ENCODE measurements around the gene RIMS4.

RIMS4 gene

DNA sequence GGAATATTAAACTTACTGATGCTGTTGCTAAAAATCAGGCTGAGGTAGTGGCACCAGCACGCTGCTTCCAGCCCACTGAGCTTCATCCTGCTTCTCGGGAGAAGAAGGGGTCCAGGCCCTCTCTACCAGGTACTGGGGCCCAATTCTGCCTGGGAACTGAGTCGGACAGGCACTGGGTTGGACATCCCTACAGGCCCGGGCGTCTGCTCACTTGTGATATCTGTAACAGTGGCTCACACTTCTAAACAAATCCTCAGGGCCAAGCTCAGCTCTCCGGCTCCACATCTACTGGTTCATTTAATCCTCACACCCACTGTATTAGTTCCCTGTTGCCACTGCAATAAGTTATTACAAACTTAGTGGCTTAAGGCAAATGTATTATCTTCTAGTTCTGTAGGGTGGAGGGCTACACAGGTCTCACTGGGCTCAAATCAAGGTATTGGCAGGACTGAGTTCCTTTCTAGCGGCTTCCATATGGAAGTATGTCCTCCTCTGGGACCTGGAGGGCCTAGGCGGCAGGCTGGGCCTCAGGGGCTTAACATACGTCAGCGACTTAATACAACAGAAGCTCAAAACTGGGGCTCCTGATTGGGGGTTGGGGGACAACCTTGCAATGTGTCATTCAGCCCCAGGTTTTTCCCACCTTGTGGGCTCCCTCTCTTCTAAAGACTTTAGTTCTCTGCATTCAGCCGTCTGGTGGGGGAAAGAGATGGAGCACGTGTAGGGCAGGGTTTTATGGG is 66.3 kb downstream of the RIMS4 start:
- no peak for DNase-seq

- DNase-seq, result no peak
Observed at GRCh38 chr20:44743080-44743701, 67.2 kb downstream of the RIMS4 start.

GRCh38 chr20:44742304-44743079 is 67.9 kb downstream of the RIMS4 start:
- DNase-seq, result no peak

DNA sequence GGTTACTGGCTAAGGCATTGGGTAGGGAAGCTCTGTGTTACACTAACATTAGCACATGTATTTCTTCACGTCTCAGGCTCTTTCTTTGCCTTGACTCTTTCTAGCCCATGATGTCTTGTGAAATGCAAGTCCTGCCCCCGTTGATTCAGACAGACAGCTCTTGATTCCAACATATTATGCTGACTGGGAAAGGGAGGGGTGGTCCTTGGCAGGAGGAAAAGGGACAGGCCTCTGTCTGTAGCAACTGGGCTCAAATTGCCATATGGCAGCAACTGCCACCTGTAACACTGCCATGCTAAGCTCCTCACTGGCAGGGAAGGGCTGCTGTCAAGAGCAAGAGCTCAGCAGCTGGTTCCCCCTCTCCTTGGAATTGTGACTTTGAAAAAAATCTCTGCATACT is 70.4 kb downstream of the RIMS4 start:
- no peak for DNase-seq

DNA sequence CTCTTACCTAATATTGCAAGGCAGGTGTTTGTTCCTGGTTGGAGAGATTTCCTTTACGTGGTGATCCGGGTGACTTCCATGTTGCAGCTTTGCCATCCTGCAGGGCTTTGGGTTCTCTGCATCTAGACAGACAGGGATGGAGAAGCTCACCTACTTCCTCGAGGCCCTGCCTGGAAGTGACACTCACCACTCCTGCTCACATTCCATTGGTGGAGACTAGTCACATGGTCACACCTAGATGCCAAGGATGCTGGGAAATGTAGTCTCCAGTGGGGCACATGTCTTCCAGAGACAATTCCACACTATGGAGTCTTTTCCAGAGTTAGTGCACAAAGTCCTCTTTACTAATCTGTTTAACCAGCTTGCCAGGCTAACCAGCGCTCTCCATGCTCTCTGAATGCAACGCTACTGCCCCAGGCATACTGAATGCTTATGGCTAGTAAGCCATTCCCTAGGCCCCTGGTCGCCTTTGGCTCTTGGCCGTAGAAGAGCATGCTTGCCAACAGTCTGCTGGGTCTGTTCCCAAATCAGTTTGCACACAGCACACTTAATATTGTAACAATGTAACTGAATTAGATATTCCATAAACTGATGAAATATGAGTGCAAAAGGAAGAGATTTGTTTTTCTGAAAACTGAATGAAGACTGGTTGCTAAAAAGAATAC is 71.4 kb downstream of the RIMS4 start:
- DNase-seq, result peak in 53 of 56 donors; percentile 15 to 89 (median 63)

- DNase-seq, result no peak
Observed at GRCh38 chr20:44737116-44737515, 73.2 kb downstream of the RIMS4 start.

GRCh38 chr20:44736170-44737021 is 74.0 kb downstream of the RIMS4 start:
- peak in 54 of 56 donors; percentile 21 to 93 (median 68) for DNase-seq

DNA sequence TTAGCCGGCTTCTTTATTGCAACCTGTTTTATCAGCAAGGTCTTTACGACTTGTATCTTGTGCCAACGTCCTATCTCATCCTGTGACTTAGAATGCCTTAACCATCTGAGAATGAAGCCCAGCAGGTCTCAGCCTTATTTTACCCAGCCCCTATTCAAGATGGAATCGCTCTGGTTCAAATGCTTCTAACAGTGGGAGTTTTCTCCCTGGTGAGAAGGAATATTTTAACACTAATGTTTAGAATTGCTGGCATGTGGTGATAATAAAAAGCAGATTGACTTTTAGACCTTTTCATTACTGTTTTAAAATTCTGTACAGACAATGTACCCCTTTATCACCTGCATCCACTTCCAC is 74.6 kb downstream of the RIMS4 start:
- no peak for DNase-seq

DNA sequence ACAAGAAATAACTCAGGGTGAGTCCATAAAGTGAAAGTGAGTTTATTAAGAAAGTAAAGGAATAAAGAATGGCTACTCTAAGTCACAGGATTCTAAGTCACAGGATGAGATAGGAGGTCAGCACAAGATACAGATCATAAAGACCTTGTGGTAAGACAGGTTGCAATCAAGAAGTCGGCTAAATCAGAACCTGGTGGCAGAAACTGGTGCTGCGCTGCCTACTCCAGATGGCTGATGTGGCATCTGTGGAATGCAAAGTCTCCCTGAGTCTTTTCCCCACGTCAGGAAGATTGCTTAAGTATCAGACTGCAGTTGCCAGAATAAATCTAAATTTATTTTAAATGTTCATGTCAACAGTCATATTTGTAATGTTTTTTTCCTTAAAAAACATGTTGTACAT is 75.4 kb downstream of the RIMS4 start:
- no peak for DNase-seq

GRCh38 chr20:44733341-44734069 is 76.8 kb downstream of the RIMS4 start:
- peak in 53 of 56 donors; percentile 6 to 84 (median 62) for DNase-seq

- DNase-seq, result no peak
Observed at GRCh38 chr20:44732327-44732726, 78.0 kb downstream of the RIMS4 start.

DNA sequence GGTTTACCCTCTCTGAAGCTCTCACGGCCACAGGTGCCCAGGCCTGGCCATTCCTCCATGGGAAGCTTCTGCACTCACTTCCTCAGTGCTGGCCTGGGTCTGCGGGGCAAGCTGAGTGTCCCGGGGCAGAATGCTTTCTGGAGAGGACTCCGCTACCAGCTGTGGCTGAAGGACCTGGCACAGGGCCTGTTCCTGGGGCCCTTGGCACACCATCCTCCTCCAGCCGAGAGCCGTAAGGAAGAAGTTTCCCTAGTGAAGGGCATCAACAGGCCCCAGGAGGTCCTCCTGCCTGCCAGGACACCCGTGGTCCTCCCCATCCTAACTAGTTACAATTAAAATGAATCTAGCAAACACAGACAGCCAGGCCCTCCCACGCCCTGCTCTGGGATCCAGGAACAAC is 78.7 kb downstream of the RIMS4 start:
- peak in 6 of 56 donors; percentile 9 to 30 (median 12) for DNase-seq

DNA sequence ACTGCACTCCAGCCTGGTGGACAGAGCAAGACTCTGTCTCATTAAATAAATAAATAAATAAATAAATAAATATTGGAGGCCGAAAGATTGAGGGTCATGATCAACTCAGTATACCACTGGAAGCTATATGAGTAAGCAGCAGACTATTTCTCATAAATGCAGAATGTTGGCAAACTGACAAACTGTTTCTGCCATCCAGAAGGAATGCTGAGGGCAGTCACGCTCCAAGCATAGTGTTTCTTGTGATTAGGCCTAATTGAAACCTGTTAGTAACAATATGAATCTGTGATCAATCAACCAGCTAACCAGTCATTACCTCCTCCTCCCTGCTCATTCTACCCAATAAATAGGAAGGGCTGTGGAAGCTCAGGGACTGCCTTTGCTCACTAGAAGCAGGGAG is 79.9 kb downstream of the RIMS4 start:
- DNase-seq, result no peak

DNA sequence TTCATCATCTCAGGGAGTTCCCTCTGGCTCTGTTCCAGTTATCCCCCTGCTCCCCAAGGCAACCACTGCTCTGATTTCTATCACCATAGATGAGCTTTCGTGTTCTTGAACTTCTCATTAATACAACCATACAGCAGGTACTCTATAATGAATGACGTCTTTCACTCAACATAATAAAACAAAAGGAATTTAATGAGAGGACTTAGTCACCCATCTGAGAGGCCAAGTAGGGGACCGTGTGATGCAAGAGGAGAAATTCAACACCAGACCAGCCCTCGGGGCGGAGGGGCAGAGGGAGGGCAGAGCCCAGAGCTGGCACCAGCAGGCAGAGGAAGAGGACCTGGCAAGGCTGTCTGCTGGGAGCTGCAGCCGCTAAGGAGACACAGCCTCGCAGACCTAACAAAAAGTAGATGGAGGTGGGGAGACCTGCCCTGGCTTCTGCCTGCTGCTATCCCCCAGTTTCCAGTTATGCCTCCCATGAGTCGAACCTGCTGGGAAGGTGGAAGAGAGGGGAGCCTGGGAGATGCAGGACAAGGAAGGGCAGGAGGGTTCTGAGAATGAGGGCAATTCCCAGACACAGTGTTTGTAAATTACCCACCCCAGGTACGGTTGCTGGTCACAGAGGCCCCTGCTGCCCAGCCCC is 81.4 kb downstream of the RIMS4 start:
- peak in 30 of 56 donors; percentile 11 to 85 (median 22) for DNase-seq

DNA sequence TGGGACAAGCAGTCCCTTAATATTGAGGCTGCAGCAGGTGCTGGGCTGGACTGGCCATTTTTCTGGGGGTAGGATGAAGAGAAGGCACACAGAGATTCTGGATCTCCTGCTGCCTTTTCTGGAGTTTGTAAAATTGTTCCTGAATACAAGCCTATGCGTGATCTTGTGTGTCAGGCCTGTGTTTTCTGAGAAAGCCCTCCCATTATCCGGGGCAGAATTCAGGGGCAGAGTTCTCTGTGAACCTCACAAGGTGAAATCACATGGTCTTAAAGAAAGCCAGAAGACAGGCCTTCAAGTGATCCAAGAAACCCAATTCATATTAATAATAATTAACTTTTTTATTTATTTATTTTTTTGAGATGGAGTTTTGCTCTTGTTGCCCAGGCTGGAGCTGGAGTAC is 82.7 kb downstream of the RIMS4 start:
- DNase-seq, result no peak

DNA sequence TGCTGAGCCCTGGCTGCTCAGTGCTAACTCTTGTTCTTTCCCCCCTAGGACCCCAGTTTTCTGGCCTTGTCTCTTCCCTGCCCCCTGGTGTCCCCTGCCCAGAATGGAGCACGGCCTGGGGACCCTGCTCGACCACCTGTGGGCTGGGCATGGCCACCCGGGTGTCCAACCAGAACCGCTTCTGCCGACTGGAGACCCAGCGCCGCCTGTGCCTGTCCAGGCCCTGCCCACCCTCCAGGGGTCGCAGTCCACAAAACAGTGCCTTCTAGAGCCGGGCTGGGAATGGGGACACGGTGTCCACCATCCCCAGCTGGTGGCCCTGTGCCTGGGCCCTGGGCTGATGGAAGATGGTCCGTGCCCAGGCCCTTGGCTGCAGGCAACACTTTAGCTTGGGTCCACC is 83.3 kb downstream of the RIMS4 start:
- no peak for DNase-seq

- no peak for DNase-seq
Observed at GRCh38 chr20:44725837-44726236, 84.5 kb downstream of the RIMS4 start.

DNA sequence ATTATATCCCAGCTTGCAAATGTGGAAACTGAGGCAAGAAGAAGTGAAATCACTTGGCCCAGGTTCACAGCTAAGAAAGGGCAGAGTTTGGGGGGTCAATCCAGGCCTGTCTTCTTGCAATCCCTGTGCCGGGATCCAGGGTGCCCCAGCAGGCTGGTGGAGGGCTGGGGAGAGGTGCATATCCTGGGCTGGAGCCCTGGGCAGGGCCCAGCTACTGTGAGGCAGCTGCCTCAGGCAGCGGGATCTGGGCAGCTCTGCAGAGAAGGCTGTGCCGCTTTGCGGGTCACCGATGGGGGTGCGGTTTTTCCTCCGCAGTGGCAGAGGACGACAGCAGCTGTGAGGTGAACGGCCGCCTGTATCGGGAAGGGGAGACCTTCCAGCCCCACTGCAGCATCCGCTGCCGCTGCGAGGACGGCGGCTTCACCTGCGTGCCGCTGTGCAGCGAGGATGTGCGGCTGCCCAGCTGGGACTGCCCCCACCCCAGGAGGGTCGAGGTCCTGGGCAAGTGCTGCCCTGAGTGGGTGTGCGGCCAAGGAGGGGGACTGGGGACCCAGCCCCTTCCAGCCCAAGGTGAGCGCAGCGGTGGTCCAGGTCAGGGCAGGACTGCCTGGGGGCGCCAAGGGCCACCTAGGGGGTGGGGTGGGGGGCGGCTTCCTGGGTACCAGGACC is 85.8 kb downstream of the RIMS4 start:
- no peak for DNase-seq

DNA sequence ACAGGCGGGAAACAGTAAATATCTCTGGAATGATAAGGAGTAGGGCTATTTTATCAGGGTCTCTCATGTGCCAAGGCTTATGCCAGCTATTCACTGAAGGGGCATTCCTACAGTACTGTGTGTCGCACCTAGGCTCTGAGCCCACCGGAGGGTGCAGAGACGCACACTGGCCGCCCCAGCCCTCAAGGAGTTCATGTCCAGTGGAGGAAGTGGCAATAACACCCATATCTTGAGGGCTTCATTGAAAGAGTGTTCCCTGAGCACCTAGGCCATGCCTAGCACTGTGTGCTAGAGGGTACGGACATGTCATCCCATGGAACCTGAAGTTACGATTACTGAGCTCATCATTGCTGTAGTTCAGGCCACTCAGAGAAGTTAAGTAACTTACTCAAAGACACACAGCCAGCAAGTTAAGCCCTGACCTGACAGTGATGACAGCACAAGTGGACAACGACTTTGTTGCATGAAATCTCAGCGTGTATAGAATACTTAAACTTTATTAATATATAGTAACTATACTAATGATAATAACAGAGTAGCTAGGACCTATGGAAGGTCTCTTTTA is 86.5 kb downstream of the RIMS4 start:
- DNase-seq, result no peak

Measured in nucleus accumbens (tissue), 56 donors.